VCaP (cell line): ENCODE results near the gene CNKSR3.

Source experiments
- H3K27ac ChIP-seq: fragments of 450-650 bp; 2 replicates; pipeline ENCODE4 v1.5.1; 2017
- TF ChIP-seq, protein P1 (sequence below): fragments of 450-650 bp; conservative IDR thresholded peaks from 2 replicates; pipeline ENCODE4 v1.5.1; 2017; ENCODE audit warnings: mild to moderate bottlenecking, moderate library complexity

CNKSR3 gene

DNA sequence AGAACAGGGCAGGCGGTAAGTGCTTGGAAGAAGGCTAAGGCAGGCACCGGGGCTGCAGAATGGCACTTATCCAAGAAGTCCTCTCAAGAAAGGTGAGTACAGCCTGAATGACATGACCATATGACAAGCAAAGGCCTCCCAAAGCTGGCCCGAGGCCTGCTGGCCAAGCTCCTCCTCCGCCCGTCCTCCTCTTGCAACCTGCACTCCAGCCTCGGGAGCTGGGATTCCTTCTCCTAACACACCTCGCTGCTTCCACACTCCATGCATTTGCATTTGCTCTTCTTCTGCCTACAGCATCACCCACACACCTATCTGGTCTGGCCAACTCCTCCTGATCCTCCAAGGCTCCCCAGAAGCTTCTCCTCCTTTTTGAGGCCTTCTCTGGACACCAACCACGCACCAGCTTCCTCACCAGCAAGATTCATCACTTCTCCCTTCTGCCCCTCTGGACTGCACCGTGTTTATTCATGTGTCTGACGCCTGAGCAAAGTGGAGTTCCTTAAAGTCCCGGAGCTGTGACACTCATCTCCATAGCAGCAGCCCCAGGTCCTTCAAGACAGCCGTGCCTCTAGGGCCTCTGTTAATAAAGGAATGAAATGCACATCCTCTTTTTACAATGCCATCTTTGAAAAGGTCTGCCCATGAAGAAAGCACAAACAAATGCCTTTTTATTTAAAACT is 32.3 kb downstream of the CNKSR3 start:
- no peak overlapping the region for H3K27ac ChIP-seq
- TF ChIP-seq, protein P1, sequence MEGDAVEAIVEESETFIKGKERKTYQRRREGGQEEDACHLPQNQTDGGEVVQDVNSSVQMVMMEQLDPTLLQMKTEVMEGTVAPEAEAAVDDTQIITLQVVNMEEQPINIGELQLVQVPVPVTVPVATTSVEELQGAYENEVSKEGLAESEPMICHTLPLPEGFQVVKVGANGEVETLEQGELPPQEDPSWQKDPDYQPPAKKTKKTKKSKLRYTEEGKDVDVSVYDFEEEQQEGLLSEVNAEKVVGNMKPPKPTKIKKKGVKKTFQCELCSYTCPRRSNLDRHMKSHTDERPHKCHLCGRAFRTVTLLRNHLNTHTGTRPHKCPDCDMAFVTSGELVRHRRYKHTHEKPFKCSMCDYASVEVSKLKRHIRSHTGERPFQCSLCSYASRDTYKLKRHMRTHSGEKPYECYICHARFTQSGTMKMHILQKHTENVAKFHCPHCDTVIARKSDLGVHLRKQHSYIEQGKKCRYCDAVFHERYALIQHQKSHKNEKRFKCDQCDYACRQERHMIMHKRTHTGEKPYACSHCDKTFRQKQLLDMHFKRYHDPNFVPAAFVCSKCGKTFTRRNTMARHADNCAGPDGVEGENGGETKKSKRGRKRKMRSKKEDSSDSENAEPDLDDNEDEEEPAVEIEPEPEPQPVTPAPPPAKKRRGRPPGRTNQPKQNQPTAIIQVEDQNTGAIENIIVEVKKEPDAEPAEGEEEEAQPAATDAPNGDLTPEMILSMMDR = no peak

DNA sequence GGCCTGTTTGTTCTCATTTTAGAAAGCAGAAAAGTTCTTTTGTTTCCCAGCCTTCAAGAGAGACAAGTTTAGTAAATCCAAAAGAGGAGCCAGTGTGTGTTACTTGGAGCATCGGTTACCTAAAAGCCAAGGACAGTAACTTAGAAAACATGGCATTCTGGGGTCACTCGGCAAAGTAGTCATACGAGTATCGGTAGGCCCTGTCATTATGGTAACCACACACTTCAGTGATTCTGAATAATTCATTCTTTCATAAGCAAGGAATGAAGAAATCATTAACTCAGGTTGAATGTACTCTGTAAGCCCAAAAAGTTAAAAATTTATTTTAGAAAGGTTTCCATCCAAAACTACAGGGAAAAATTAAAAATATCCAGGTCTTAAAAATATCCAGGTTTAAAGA is 34.0 kb downstream of the CNKSR3 start:
- no peak overlapping the region for H3K27ac ChIP-seq
- TF ChIP-seq, protein P1 = no peak

DNA sequence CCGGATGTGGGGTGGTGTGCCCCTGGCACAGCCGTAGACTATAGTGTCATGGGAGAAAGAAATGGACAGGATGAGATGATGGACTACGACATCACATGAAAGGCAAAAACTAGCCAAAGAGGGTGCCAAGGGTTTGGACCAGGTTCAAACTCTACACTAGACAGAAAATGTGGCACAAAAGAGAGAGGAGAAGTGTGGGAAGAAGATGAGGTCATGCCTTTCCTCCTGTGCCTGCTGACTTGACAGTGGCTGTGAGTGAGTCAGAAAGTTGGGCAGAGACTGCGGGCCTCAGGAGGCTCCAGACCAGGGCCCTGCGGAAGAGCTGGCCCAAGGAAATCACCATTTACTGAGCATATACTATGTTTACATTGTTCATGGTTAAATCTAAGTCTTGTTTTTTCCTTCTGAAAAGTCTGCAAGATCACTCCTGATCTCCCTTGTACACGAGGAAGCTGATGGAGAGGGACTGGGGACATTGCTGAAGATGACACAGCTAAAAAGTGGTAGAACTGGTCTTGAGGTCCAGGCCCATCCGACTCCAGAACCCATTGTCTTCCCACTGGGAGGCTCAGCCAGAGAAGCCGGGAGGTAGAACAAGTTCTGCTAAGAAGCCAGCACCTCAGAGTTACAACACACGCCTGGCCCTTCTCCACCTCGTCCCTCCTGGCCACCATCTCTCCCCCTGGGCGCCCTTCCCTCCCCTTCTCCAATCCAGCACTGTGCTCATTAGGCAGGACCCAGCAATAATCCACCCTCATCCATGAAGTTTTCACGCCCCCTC is 35.6 kb downstream of the CNKSR3 start:
- no peak overlapping the region for H3K27ac ChIP-seq
- TF ChIP-seq, protein P1 = no peak

DNA sequence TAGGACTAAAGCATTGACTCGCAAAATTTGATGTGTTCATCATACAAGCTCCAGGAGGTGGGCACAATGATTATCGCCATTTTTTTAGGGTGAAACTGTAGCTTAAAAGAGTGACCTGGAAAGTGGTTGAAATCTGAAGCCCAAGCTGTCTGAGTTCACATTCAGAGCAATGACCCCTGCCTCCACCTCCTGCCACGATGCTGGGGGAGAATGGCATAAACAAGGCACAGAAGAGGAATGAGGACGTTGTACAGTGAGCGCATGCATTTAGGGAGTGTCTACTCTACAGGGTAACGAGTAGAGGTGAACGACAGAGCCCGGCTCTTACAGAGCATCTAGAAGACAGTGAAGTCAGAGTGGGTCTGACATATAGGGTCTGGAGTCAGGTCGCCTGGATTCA is 37.2 kb downstream of the CNKSR3 start:
- TF ChIP-seq, protein P1 = no peak
- no peak overlapping the region for H3K27ac ChIP-seq

DNA sequence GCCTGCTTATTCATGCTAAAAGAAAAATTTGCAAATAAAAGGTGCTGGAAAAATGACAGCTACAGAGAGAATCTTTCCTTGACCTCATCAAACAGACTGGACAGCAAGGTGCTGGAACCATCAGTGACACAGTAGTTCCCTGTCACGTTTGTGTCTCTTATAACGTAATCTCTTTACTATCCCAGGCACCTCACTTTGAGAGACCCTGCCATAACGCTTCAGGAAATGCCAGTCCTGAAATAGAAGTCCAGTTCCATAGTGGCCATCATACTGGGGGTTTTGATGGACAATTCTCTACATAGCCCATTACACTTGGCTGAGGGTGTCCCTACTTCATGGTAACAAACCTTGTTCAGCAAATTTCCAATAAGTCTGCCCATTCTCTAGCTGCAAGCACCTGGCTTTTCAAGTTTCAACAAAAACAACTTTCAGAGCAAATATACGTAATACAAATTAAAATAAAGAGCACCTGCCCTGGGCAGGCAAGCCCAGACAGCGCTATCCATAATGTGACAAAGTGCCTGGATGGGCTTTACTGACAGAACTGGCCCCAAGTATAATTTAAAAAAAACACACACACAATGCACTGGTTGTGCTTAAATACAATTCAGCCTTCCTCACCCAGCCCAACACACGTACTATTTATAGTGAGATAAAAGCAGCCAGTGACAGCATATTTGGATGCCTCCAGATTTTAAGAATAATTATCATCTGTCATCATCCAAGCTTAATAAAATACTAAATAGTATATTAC is 38.7 kb downstream of the CNKSR3 start:
- TF ChIP-seq, protein P1 = no peak
- no peak overlapping the region for H3K27ac ChIP-seq

DNA sequence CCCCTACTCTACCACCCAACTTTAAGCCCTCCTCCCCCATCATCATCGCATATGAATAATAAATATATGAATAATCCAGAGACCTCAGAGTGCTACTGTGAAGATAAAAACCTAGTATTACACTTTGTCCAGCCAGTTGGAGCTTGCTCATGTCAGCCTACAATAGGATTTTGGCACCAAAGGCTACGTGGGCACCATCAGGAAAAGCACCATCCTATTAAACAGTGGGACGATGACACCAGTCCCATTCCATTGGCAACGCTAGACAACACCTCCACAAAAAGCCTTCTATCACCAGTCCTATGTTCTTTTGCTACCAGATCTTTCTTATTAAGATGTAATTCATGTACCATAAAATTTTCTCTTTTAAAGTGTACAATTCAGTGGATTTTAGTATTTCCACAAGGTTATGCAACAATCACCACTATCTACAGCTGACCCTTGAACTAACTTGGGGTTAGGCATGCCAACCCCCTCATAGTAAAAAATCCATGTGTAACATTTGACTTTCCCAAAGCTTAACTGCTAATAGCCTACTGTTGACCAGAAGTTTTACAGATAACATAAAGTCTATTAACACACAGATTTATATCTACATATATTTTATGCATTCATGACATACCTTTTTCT is 41.1 kb downstream of the CNKSR3 start:
- TF ChIP-seq, protein P1 = no peak
- no peak overlapping the region for H3K27ac ChIP-seq

DNA sequence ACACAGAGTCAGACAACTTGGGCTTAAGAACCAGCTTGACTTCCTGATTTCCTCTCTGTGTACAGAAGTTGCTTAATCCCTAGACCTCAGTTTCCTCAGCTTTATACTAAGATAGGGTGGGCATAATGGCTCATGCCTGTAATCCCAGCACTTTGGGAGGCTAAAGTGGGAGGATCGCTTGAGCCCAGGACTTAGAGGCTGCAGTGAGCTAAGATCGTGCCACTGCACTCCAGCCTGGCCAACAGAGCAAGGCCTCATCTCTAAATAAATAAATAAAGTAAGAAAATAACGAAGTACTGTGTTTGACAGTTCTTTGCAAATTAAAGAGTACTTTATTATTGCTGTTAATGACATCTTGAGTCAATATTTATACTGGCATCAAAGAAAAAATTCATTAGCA is 41.7 kb downstream of the CNKSR3 start:
- no peak overlapping the region for H3K27ac ChIP-seq
- TF ChIP-seq, protein P1 = no peak
